GM20000 (cell line): ENCODE results near the gene PRKCZ.

Source experiments
- DNase-seq: peaks from one replicate; pipeline ENCODE4 v3.0.0; 2012; ENCODE audit warnings: low spot score
- TF ChIP-seq, protein P1 (sequence below): IDR thresholded peaks from 2 replicates; pipeline ENCODE4 v1.5.1; 2012; ENCODE audit warnings: mild to moderate bottlenecking, control low read depth; ENCODE audit errors: extremely low read depth, missing control alignments

Gene PRKCZ

DNA sequence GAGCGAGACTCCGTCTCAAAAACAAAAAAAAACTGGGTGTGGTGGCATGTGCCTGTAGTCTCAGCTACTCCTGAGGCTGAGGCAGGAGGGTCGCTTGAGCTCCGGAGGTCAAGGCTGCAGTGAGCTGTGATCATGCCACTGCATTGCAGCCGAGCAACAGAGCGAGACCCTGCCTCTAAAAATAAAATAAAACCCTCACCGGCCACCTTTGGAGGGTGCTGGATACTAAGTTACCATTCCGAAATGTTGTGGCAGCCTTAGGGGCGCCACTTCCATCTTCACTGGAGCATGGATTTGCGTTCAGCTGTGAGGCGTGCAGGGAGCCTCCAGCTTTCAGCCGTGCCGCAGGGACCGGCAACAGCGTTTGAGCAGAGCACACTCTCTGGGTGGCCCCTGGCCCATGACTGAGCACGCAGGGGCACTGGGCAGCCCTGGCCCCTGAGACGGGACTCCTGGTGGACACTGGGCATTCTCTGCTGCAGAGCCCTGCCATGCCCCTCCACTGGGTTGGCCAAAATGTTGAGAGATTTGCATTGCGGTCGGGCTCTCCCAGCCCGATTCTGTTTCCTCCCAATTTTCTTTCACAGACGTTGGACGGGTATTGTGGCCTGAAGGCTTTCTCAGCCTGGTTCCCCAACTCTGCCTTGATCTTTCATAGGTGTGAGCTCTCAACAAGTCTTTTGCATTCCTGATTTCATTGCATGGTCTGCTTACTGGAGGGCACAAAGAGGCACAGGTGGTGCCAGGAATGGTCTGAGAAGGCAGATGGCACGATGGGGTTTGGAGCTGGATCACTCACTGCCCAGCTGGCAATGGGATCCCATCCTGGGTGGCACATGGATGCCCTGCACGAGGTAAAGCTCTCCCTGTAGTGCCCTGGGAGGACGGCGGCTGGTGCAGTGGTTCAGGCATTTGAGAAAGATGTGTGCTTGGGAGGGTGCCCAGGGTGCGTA lies 40.8 kb upstream of the PRKCZ start:
- no peak for DNase-seq
- TF ChIP-seq, protein P1, sequence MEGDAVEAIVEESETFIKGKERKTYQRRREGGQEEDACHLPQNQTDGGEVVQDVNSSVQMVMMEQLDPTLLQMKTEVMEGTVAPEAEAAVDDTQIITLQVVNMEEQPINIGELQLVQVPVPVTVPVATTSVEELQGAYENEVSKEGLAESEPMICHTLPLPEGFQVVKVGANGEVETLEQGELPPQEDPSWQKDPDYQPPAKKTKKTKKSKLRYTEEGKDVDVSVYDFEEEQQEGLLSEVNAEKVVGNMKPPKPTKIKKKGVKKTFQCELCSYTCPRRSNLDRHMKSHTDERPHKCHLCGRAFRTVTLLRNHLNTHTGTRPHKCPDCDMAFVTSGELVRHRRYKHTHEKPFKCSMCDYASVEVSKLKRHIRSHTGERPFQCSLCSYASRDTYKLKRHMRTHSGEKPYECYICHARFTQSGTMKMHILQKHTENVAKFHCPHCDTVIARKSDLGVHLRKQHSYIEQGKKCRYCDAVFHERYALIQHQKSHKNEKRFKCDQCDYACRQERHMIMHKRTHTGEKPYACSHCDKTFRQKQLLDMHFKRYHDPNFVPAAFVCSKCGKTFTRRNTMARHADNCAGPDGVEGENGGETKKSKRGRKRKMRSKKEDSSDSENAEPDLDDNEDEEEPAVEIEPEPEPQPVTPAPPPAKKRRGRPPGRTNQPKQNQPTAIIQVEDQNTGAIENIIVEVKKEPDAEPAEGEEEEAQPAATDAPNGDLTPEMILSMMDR: no peak

DNA sequence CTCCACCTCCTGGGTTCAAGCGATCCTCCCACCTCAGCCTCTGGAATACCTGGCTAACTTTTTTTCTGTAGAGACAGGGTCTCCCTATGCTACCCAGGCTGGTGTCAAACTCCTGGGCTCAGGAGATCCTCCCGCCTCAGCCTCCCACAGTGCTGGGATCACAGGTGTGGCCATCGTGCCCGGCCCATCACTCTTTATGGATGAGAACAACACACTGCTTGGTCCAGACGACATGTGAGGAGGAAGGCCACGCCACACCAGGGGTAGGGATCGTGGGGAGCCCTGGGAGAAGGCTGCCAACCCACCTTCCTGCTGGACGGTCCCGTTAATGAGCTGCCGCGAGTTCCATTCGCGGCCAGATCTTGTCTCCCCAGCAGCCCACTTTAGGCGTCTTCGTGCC lies 36.0 kb upstream of the PRKCZ start:
- TF ChIP-seq, protein P1: no peak
- DNase-seq: no peak

DNA sequence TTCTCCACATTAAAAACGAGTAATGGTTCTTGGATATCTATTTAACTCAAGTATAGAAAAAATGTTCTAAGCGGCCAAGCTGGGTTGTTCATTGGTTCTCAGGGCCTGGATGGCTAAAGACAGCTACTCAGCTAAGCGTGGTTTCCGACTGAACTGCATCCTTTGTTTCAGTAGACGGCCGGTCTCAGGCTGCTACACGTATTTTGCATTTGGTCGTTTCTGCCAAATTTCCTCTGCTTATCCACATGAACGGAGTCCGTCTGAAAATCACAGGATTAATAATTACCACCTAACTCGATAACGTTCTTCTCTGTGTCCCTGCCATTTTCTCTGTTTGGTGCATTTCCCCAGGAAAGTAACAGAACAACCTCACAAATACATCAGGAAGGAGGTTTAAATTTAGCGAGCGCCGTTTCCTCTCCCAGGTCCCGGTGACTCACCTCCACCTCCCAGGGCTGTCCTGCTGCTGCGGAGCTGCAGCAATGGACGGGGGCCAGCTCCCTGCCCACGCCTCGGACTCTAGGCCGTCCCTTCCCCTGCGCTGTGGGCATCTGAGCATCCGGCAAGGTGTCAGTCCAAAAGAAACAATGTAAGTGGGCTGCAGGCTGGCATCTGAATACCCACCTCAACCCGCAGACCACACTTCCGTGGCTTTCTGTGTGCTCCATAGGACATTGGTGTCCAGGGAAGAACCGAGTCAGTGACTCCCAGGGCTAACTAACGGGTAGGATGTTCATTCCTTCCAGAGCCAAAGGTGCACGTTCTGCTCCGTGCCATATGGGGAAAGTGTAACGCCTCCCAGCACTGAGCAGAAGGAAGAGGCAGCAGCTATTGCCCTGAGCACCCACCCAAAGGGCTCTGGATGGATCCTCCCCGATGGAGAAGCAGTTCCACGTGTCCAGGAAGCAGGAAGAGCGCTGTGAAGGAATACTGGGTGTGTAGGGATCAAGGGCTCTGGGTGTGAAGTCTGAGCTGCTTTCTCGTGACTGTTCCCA lies 35.2 kb upstream of the PRKCZ start:
- TF ChIP-seq, protein P1: no peak
- no peak for DNase-seq

DNA sequence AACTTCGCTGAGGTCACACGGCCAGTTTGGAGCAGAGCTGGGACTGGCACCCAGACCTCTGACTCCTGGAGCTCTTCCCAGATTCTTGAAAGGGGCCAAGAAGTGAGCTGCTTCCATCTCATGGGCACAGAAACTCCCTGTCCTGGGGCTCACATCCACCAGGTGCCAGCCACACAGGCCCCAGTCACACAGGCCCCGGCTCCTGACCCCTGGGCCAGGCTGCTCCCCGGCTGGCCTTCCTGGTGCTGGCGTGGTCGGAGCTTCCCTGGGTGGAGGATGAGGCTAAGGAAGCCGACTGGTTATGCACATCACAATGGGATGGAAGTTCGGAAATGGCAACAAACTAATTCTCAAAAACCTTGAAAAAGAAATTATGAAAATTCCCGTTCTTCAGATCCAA lies 34.1 kb upstream of the PRKCZ start:
- no peak for DNase-seq
- TF ChIP-seq, protein P1: no peak

DNA sequence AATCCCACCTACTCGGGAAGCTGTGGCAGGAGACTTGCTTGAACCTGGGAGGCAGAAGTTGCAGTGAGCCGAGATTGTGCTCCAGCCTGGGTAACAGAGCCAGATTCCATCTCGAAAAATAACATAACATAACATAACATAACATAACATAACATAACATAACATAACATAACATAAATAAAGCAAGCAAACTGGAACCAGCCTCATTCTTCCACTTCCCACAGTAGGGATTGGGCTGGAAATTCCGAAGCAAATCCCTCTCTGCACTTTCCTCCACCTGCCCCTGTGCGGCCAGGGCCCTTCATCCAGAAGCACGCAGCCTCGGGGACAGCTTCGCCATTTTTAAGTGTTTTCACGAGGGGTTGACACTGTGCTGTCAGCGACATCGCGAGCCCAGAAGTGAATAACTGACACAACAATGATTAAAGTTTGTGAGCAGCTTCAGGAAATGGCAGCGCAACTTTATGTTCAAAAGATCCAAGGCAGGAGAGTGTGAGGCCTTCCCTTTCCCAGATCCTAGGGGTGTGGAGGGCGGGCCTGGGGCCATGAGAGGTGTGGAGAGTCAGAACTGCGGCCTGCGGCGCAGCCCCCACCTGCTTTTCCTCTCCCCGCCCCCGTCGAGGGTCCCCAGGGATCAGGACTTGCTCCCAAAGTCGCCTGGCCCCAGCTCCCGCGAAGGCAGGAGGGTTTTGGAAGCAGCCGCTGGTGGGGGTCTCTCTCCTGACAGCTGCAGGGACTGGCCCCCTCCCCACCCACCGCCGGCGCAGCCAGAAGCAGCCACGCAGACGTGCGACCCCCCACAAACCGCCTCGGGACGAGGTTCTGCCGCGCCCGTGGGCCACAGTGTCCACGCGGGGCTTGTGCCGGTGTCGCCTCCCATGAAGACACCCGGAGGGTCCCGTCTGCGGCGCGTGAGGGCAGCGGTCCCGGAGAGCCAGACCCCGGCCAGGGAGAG lies 31.7 kb upstream of the PRKCZ start:
- DNase-seq: no peak

DNA sequence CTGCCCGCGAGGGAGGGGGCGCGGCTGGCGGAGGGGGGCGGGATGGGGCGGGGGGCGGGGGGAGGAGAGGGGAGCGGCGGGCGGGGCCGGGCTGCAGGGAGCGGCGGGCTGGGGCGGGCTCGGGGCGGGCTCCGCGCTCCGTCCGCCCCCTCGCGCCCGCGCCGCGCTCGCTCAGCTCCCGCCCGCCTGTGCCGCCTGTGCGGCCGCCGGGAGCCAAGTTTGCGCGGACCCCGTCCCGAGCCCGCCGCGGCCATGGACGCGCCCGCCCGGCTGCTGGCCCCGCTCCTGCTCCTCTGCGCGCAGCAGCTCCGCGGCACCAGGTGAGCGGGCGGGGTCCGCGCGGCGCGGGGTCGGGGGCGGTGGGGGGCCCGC lies 31.1 kb upstream of the PRKCZ start, which contains the start of gene GABRD:
Gene GABRD (plus strand): TSS at position 174 of the 372 bp plus-strand sequence. CDS start 79 bp downstream, at position 253.
- TF ChIP-seq, protein P1: no peak
- no peak for DNase-seq

More for the DNA sequence above, 31.7 kb upstream of the PRKCZ start:
- TF ChIP-seq, protein P1: no peak
